HK-2 (cell line): ENCODE results near the gene LY6G6F.

Experiments used
- DNase-seq: peaks from one replicate; pipeline ENCODE4 v3.0.0-alpha.2; 2018; ENCODE audit not compliant: unreplicated experiment

Gene LY6G6F

DNA sequence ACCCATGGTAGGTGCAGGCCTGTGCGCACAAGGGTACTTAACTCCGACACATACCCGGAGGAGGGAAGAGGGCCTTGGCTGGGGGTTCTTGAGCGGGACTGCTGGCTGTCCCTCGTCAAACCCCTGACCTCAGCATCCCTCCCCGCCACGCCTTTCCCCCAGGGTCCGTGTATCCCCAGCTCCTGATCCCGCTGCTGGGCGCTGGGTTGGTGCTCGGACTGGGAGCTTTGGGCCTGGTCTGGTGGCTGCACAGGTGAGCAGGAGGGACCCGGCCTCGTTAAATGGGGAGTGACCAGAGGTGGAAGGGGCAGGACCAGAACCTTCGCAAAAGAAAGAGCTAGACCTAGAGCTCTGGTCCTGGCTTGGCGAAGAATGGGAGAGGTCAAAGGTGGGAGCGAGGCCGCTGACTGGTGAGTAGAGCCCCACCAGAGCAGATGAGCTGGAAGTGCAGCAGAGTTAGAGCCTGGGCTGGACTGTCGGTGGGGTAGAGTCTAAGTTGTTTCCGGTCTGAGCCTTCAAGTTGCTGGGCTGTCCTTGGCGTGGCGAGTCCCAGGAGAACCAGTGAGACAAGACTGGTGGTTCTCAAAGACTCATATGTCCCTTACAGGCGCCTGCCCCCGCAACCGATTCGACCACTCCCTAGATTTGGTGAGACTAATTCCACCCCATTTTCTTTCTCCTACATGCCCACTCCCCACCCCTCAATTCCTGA lies 17.5 kb downstream of the LY6G6F start:
- DNase-seq = no peak

DNA sequence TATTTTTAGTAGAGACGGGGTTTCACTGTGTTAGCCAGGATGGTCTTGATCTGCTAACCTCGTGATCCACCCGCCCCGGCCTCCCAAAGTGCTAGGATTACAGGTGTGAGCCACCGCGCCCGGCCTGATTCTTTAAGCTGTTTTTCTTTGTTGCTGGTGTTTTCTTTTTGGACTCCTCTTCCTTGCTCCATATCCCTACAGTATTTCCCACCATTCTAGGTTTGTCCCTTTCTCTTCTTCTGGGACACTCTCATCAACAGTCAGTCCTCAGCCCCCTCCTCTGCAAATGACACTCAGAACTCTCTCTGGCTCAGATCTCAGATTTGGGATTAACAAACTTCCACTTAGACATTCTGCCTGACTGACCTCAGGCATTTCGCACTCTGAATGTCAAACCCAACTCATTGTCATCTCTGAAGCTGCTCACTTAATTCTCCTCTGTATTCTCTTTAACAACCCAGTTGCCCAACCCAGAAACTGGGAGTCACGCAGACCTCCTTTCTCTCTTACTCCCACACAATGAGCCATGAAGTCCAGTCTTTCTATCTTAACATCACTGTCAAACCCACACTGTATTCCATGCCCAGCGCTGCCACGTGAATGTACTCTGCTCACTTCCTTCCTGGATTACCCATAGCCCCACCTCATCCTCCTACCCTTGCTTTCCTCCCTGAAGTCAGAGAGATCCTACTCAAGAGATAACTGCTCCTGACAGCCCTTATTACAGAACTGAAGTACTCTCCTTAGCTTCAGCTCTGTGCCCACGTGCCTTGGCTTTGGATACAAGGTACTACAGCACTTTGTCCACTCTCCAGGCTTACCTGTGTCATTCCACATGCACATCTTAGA lies 19.1 kb downstream of the LY6G6F start:
- DNase-seq = no peak

GRCh38 chr6:31727034-31727716 lies 20.5 kb downstream of the LY6G6F start:
- DNase-seq = no peak

DNA sequence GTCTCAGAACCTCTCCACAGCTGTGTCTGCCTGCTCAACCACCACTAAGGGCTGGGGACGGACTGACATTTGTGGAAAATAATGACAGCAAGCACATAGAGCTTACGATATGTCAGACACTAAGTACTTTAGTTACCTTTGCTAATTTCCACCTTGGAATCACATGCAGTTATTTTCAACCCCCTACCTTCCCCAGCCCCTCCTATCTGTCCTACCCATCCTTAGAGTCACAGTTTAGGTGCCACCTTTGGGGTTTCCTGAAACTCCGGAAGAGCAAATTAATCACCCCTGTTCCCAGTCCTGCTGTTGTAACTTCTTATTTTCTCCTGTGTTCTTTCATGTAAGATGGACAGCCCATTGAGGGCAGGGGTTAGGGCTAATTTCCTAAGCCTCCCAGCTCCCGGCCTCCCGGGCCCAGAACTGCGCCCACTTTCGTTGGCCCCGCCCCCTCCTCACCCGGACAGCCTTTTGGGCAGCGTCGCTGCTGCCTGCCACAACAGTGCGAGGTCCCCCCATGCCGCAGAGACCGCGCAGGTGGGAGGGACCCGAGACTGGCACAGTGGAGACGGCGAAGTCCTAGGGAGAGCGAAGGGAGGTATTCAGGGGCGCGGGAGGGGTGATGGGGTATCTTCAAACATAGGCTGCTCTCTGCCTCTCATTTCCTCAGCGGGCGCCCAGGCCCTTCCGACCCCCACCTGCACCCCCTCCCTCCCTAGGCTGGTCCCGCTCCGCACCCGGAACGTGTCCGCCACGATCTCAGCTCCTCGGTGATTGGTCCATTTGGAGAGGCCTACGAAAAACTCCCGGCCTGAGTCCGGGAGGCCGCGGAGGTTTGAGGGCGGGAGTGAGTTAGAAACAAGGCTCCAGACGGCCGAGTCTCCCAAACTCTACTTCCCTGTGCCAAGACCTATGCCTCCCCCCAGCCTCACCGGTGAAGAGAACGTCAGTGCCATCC lies 21.3 kb downstream of the LY6G6F start:
- DNase-seq = no peak

DNA sequence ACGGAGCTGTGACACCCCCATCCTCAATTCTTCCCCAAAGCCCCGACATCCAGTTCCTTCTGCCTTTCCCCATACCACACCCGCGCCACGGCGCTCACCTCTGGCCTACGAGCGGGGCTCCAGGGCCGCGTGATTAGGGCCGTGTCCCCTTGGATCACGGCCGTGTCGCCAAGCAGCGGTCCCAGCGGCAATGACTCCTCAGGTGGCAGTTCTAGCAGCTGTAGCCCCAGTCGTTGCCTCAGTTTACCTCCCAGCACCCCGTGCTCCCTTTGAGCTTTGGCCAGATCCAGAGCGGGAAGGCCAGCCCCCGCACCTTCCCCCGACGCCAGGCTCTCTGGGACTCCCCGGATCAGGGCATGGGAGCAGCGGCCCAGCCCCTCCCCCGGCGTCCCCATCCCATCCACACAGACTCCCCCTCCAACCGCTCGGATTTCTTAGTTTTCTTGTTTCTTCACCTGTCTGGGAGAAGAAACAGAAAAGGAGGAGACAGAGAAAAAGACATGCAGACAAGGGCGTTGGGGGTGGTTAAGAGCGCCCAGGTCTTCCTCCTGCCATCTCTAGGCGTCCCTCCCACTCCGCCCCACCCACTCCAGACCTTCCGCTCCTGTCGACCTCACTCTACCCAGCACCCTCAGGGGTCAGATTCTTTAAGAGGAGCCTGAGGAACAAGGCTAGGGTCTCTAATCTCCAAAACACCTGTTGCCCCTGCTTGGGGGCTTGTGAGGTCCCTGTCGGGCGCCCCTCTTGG lies 22.3 kb downstream of the LY6G6F start, which contains the start of gene DDAH2:
TSS of gene DDAH2 (minus strand) at position 533 of the 748 bp plus-strand sequence. CDS start at position 395, 138 bp downstream.
- DNase-seq = no peak

GRCh38 chr6:31729515-31729978 lies 22.9 kb downstream of the LY6G6F start:
- peak; percentile 87 for DNase-seq

DNA sequence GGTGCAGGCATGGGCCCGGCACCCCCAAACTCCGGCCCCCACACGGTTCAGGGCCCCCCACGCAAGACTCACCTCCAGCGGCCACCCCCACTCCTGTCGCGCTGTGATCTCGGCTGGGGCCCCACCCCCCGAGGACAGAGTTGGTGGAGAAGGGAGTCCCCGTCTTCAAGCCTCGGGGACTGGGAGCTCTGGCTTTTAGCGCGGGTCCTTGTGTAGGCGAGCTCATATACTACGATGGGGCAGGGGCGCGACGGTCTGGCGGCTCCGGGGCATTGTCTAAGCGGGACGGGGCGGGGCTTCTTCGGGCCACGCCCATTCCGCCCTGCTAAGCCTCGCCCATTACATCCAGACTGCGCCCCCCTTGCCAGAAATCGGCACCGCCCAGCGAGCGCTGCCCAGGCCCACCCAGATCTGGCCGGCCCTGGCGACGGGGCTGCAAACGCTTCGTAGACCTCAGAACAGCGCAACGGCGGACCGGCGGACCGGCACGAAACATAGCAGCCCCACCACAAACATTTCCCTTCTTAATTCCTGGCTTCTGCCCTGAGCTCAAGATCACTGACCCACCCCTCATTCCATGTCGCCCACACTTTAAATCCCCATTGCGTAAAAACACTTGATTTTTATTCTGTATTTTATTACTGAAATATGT lies 23.4 kb downstream of the LY6G6F start:
- DNase-seq = peak; percentile 79

DNA sequence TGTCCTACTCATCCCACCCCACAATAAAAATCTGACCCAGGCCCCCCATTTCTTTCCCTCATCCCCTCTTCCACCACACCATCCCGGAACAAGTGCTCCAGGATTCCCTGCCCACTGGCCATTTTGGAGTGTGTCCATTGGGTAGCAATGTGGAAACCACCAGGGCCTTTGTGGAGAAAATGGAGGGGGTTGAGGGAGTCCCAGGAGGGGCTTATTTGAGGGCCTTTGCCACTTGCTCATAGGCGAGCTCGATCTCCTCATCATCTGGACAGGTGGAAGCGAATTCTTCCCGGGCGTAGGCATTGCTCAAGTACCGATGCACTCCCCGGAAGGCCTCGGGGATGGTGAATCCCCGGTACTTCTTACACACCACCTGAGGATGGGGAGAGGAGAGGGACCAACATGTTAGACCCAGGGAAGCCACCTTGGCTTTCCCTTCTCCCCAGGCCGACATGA lies 24.0 kb downstream of the LY6G6F start:
- no peak for DNase-seq

DNA sequence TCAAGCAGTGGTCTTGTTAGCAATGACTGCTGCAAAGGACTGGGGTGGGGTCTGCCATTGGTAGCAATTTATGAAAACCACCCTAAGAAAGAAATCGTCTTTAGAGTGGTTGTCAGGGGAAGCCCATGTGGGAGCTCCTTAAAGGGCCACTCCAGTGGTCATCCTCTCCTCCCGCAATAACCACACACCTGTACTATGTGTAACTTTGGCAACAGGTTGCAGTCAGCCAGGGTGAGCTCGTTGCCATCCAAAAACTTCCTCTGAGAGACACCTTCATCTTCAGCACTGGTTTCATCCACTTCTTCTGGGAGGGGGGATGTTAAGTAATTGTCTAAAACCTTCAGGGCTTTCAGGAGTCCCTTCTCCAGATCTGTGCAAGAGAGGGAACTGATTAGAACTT lies 25.4 kb downstream of the LY6G6F start:
- no peak for DNase-seq

- DNase-seq = no peak
These were observed 27.1 kb downstream of the LY6G6F start for GRCh38 chr6:31733734-31734133.

DNA sequence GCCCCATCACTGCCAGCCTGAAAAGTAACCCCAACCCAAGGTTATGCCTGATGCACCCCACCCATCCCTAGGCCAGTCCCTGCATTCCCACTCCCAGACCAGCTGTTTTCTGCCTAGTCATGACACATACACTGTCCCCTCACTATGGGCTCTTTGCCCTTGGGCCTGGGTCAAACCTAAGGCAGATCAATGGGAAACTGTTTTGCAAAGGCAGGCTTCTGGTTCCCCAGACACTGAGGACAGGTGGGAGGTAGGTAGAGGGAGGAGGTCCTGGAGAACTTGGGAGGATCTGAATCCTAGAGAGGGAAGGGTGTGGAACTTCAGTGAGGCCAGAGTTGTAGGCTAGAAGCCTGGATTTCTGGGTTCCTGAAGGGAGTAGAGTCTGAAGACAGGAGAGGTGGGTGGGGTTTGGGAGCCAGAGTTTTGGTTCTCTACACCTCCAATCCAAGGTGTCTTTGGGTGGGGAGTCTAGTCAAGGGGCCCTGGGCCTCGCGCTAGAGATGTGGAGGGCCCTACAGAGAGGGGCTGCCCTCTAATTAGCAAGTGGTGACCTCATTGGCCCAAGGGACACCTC lies 27.7 kb downstream of the LY6G6F start:
- no peak for DNase-seq

- peak; percentile 76 for DNase-seq
These were observed 28.2 kb downstream of the LY6G6F start for GRCh38 chr6:31734821-31735406.

GRCh38 chr6:31736021-31736767 lies 29.5 kb downstream of the LY6G6F start, which contains the start of gene CLIC1:
Gene CLIC1, minus strand, starts transcription at chr6:31736530. Its CDS starts 230 bp downstream, at chr6:31736300.
- DNase-seq = peak; percentile 89

GRCh38 chr6:31736768-31737314 lies 30.2 kb downstream of the LY6G6F start:
- no peak for DNase-seq

GRCh38 chr6:31737315-31737990 lies 30.8 kb downstream of the LY6G6F start:
- DNase-seq = peak; percentile 34

GRCh38 chr6:31737991-31738979 lies 31.6 kb downstream of the LY6G6F start:
- DNase-seq = peak; percentile 64
